GM23338 (cell line): ENCODE data around the gene PLCH2. TPM values are rescaled to one million over a fixed set of nuclear protein-coding genes. Genes with fewer than 3 reads are reported as not detected.

Source experiments
- ATAC-seq: fragments of 200-7000 bp; cut with Tn5 transposase; 3 replicates; pipeline ENCODE4 v1.9.1; 2020
- DNase-seq: peaks from one replicate; pipeline ENCODE4 v3.0.0-alpha.2; 2015; ENCODE audit warnings: low spot score
- H2AFZ ChIP-seq: fragments of 200-600 bp; sonication (generic); 2 replicates; pipeline ENCODE4 v1.8.0; 2016; ENCODE audit warnings: antibody characterized with exemption, mild to moderate bottlenecking, moderate library complexity
- H3F3A ChIP-seq: fragments of 200-600 bp; sonication (generic); replicated peaks from 2 replicates; pipeline ENCODE4 v1.8.0; 2017; ENCODE audit warnings: antibody characterized with exemption, mixed run types, low read depth
- H3K27ac ChIP-seq: fragments of 200-600 bp; sonication (generic); 2 replicates; pipeline ENCODE4 v1.6.1; 2016; ENCODE audit warnings: low read depth
- H3K27me3 ChIP-seq: fragments of 200-600 bp; sonication (generic); 2 replicates; pipeline ENCODE4 v1.8.0; 2016; ENCODE audit warnings: mild to moderate bottlenecking, mixed run types, moderate library complexity; ENCODE audit not compliant: insufficient read depth
- H3K36me3 ChIP-seq: fragments of 200-600 bp; sonication (generic); 2 replicates; pipeline ENCODE4 v1.8.0; 2016; ENCODE audit warnings: mild to moderate bottlenecking; ENCODE audit not compliant: insufficient read depth
- H3K4me1 ChIP-seq: fragments of 200-600 bp; sonication (generic); 2 replicates; pipeline ENCODE4 v1.8.0; 2016; ENCODE audit warnings: mild to moderate bottlenecking, moderate library complexity; ENCODE audit not compliant: insufficient read depth
- H3K4me2 ChIP-seq: fragments of 200-600 bp; sonication (generic); 2 replicates; pipeline ENCODE4 v1.7.1; 2017; ENCODE audit warnings: mixed run types
- H3K4me3 ChIP-seq: fragments of 200-600 bp; sonication (generic); 2 replicates; pipeline ENCODE4 v1.6.1; 2016; ENCODE audit warnings: mixed run types
- H3K79me2 ChIP-seq: fragments of 200-600 bp; sonication (generic); replicated peaks from 2 replicates; pipeline ENCODE4 v1.8.0; 2017; ENCODE audit warnings: mild to moderate bottlenecking; ENCODE audit not compliant: insufficient read depth
- H3K9me2 ChIP-seq: fragments of 200-600 bp; sonication (generic); 2 replicates; pipeline ENCODE4 v1.8.0; 2017; ENCODE audit not compliant: insufficient read depth
- H4K20me1 ChIP-seq: fragments of 200-600 bp; sonication (generic); replicated peaks from 2 replicates; pipeline ENCODE4 v1.8.0; 2017; ENCODE audit warnings: mild to moderate bottlenecking; ENCODE audit not compliant: insufficient read depth
- H3K27ac Mint-ChIP-seq: 2 replicates; pipeline ENCODE4 v1.8.0; 2020; ENCODE audit warnings: inconsistent platforms, mild to moderate bottlenecking, moderate library complexity, mixed read lengths
- H3K27me3 Mint-ChIP-seq: 3 replicates; pipeline ENCODE4 v1.8.0; 2022; ENCODE audit warnings: low read depth, mild to moderate bottlenecking, moderate library complexity, mixed read lengths, inconsistent platforms; ENCODE audit not compliant: insufficient read depth, poor library complexity
- H3K36me3 Mint-ChIP-seq: 3 replicates; pipeline ENCODE4 v1.8.0; 2021; ENCODE audit warnings: low read depth, mild to moderate bottlenecking, inconsistent platforms, moderate library complexity, mixed read lengths
- H3K4me1 Mint-ChIP-seq: 3 replicates; pipeline ENCODE4 v1.8.0; 2020; ENCODE audit warnings: mild to moderate bottlenecking, inconsistent platforms, mixed read lengths
- H3K4me3 Mint-ChIP-seq: 3 replicates; pipeline ENCODE4 v1.8.0; 2021; ENCODE audit warnings: moderate library complexity, mild to moderate bottlenecking, inconsistent platforms, mixed read lengths
- H3K9me3 Mint-ChIP-seq: 3 replicates; pipeline ENCODE4 v1.8.0; 2020; ENCODE audit warnings: moderate library complexity, mild to moderate bottlenecking, inconsistent platforms, mixed read lengths
- CREB1 ChIP-seq: fragments of 250-450 bp; sonication (Bioruptor Pico); IDR thresholded peaks from 2 replicates; pipeline ENCODE4 v1.5.0; 2020; ENCODE audit warnings: low read depth, mild to moderate bottlenecking, moderate library complexity
- CTCF ChIP-seq, 2 experiments: fragments of 200-600 bp in 1 of 2; sonication (generic) in 1 of 2; conservative IDR thresholded peaks; 2 replicates each; pipeline versions ENCODE4 v1.5.1 to v1.6.1; 2016 to 2017; ENCODE audit warnings: antibody characterized with exemption in 2 of 2, low read depth in 2 of 2, mild to moderate bottlenecking in 2 of 2, moderate library complexity in 1 of 2
- EZH2 ChIP-seq: fragments of 200-600 bp; sonication (generic); IDR thresholded peaks from one replicate; pipeline ENCODE4 v1.8.0; 2017; ENCODE audit warnings: antibody characterized with exemption, mild to moderate bottlenecking, low read depth; ENCODE audit not compliant: unreplicated experiment
- EZH2phosphoT487 ChIP-seq: fragments of 200-600 bp; sonication (generic); IDR thresholded peaks from one replicate; pipeline ENCODE4 v1.8.1; 2018; ENCODE audit warnings: antibody characterized with exemption; ENCODE audit not compliant: unreplicated experiment
- JUNB ChIP-seq: IDR thresholded peaks from one replicate; pipeline ENCODE4 v1.6.1; 2016; ENCODE audit warnings: antibody characterized with exemption; ENCODE audit not compliant: unreplicated experiment
- NANOG ChIP-seq: IDR thresholded peaks from 2 replicates; pipeline ENCODE4 v1.6.1; 2016; ENCODE audit warnings: antibody characterized with exemption, borderline replicate concordance
- POLR2AphosphoS5 ChIP-seq: IDR thresholded peaks from 2 replicates; pipeline ENCODE4 v1.6.1; 2016; ENCODE audit warnings: antibody characterized with exemption, low read depth
- STAT1 ChIP-seq: IDR thresholded peaks from one replicate; pipeline ENCODE4 v1.6.1; 2016; ENCODE audit warnings: antibody characterized with exemption; ENCODE audit not compliant: unreplicated experiment
- ZNF114 ChIP-seq: fragments of 250-450 bp; sonication (Bioruptor Pico); IDR thresholded peaks from 2 replicates; pipeline ENCODE4 v1.5.0; 2020; ENCODE audit warnings: mild to moderate bottlenecking, moderate library complexity
- ZNF331 ChIP-seq: fragments of 250-450 bp; sonication (Bioruptor Pico); IDR thresholded peaks from 2 replicates; pipeline ENCODE4 v1.5.0; 2020; ENCODE audit warnings: low read depth, mild to moderate bottlenecking, moderate library complexity
- ZNF462 ChIP-seq: fragments of 250-450 bp; sonication (Bioruptor Pico); IDR thresholded peaks from 2 replicates; pipeline ENCODE4 v1.5.0; 2020; ENCODE audit warnings: mild to moderate bottlenecking, moderate library complexity
- polyA plus RNA-seq: library from polyadenylated mRNA; unstranded; fragments of >200 nt; fragmentation: Nextera tagmentation; extraction: Ambion mirVana; gene quantifications from 2 replicates; pipeline ENCODE4 v1.2.1, GENCODE V29; 2016
- total RNA-seq: library from RNA; depleted of rRNA; stranded (reverse); fragments of >200 nt; shearing (Covaris generic); gene quantifications from 2 replicates; pipeline ENCODE4 v1.2.3, GENCODE V29; 2014
- TF ChIP-seq, protein P1 (sequence below): IDR thresholded peaks from one replicate; pipeline ENCODE4 v1.6.1; 2018; ENCODE audit warnings: antibody characterized with exemption; ENCODE audit not compliant: unreplicated experiment

PLCH2 gene
- total and polyA plus RNA-seq, 2 experiments from 2014 or later, result 0.31 TPM; not detected in 1

GRCh38 chr1:2449636-2450454 lies 26.2 kb upstream of the PLCH2 start:
- H3K4me1 Mint-ChIP-seq, result peaks cover 16% of the 10 kb centered on the region
- ATAC-seq (no peak), DNase-seq (no peak)
- TF ChIP-seq ZNF462 (no peak), NANOG (no peak), ZNF114 (no peak), EZH2 (no peak), EZH2phosphoT487 (no peak), CREB1 (no peak), POLR2AphosphoS5 (no peak), JUNB (no peak), CTCF (conservative IDR thresholded peaks at IDR 0.05; ENCODE audit: low read depth in 2 of 2) (no peak), ZNF331 (CRISPR knock-in tag) (no peak), STAT1 (no peak)
- TF ChIP-seq, protein P1, sequence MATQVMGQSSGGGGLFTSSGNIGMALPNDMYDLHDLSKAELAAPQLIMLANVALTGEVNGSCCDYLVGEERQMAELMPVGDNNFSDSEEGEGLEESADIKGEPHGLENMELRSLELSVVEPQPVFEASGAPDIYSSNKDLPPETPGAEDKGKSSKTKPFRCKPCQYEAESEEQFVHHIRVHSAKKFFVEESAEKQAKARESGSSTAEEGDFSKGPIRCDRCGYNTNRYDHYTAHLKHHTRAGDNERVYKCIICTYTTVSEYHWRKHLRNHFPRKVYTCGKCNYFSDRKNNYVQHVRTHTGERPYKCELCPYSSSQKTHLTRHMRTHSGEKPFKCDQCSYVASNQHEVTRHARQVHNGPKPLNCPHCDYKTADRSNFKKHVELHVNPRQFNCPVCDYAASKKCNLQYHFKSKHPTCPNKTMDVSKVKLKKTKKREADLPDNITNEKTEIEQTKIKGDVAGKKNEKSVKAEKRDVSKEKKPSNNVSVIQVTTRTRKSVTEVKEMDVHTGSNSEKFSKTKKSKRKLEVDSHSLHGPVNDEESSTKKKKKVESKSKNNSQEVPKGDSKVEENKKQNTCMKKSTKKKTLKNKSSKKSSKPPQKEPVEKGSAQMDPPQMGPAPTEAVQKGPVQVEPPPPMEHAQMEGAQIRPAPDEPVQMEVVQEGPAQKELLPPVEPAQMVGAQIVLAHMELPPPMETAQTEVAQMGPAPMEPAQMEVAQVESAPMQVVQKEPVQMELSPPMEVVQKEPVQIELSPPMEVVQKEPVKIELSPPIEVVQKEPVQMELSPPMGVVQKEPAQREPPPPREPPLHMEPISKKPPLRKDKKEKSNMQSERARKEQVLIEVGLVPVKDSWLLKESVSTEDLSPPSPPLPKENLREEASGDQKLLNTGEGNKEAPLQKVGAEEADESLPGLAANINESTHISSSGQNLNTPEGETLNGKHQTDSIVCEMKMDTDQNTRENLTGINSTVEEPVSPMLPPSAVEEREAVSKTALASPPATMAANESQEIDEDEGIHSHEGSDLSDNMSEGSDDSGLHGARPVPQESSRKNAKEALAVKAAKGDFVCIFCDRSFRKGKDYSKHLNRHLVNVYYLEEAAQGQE, result no peak
- H3K27me3 Mint-ChIP-seq, result peaks cover under 1% of the 10 kb centered on the region
- H3K4me3 Mint-ChIP-seq, result no peak overlapping the region
- H3K4me3 ChIP-seq, result no peak overlapping the region
- H3K4me1 ChIP-seq, result no peaks in the 10 kb centered on the region
- no peaks in the 10 kb centered on the region for H3K36me3 ChIP-seq
- no peak overlapping the region for H2AFZ ChIP-seq
- no peaks in the 10 kb centered on the region for H4K20me1 ChIP-seq
- H3K4me2 ChIP-seq, result no peak overlapping the region
- no peaks in the 10 kb centered on the region for H3K36me3 Mint-ChIP-seq
- H3K27ac Mint-ChIP-seq, result no peak overlapping the region
- no peaks in the 10 kb centered on the region for H3K79me2 ChIP-seq
- no peaks in the 10 kb centered on the region for H3K9me3 Mint-ChIP-seq
- no peak overlapping the region for H3K27ac ChIP-seq
- no peaks in the 10 kb centered on the region for H3K27me3 ChIP-seq
- no peaks in the 10 kb centered on the region for H3F3A ChIP-seq
- H3K9me2 ChIP-seq, result no peaks in the 10 kb centered on the region
